ENCODE results near the gene LPCAT1. TPM values are rescaled to one million over a fixed set of nuclear protein-coding genes. Genes with fewer than 3 reads are reported as not detected.

The LPCAT1 gene
- total RNA-seq, 3 donors from 2014 or later (not counting 1 experiment from before 2014, with no cell fraction given) = 196 to 302 (median 252) TPM

DNA sequence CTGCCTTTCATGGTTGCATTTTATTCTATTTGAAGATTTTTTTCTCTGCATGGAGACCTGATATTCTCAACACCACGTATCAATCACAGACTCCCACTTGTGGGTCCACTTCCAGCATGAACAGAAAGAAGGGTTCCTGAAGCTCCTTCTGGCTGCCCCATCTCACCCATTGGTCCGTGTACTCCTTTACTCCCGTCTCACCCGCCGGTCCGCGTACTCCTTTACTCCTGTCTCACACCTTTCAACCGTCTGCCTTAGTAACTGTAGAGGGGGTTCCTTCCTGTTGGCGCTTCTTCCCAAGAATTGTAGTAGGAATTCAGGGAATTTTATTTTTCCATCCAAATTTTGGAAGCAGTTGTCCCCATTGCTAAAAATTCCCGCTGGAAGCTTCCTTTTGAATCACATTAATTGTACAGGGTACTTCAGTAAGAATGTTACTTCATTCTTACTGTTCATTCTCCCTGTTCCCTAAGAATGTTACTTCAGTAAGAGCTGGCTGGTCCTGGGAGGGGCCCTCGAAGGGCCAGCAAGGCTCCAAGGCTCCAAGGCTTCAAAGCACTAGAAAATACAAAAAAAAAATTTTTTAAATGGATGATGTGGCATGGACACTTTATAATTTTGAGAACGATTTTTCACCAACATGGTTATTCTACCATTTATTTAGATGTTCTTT, 3.9 kb upstream of the LPCAT1 start:
- TF ChIP-seq, protein P1, sequence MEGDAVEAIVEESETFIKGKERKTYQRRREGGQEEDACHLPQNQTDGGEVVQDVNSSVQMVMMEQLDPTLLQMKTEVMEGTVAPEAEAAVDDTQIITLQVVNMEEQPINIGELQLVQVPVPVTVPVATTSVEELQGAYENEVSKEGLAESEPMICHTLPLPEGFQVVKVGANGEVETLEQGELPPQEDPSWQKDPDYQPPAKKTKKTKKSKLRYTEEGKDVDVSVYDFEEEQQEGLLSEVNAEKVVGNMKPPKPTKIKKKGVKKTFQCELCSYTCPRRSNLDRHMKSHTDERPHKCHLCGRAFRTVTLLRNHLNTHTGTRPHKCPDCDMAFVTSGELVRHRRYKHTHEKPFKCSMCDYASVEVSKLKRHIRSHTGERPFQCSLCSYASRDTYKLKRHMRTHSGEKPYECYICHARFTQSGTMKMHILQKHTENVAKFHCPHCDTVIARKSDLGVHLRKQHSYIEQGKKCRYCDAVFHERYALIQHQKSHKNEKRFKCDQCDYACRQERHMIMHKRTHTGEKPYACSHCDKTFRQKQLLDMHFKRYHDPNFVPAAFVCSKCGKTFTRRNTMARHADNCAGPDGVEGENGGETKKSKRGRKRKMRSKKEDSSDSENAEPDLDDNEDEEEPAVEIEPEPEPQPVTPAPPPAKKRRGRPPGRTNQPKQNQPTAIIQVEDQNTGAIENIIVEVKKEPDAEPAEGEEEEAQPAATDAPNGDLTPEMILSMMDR (IDR thresholded peaks at IDR 0.05) = no peak
- H3K9me3 Mint-ChIP-seq = no peaks in the 10 kb centered on the region
- Histone ChIP-seq H3K27ac (ENCODE audit: low read length) (no peak overlapping the region), H3K4me1 (ENCODE audit: control insufficient read depth, insufficient read depth, low read length) (peaks cover 19% of the 10 kb centered on the region), H3K4me3 (ENCODE audit: low read length) (no peak overlapping the region), H3K9me3 (ENCODE audit: control insufficient read depth, insufficient read depth, low read length) (no peaks in the 10 kb centered on the region), H3K27me3 (ENCODE audit: control insufficient read depth, insufficient read depth, low read length) (no peaks in the 10 kb centered on the region), H3K36me3 (ENCODE audit: control insufficient read depth, insufficient read depth, low read length) (no peaks in the 10 kb centered on the region)
- no peaks in the 10 kb centered on the region for H3K36me3 Mint-ChIP-seq
- DNase-seq (no peak), ATAC-seq (no peak)
- 90% methylated on average over 2 of the region's 12 CpGs for WGBS (ENCODE audit: insufficient coverage)
- H3K27me3 Mint-ChIP-seq (ENCODE audit: low read depth in 2 of 2) = no peaks in the 10 kb centered on the region
- no peak overlapping the region for H3K4me3 Mint-ChIP-seq
- intact Hi-C loops (cut with micrococcal nuclease) = no loop called here
- peaks cover 4 to 19% of the 10 kb centered on the region in 2 donors for H3K4me1 Mint-ChIP-seq
- H3K27ac Mint-ChIP-seq = peak overlapping the region in 1 of 2 donors; percentile 61

DNA sequence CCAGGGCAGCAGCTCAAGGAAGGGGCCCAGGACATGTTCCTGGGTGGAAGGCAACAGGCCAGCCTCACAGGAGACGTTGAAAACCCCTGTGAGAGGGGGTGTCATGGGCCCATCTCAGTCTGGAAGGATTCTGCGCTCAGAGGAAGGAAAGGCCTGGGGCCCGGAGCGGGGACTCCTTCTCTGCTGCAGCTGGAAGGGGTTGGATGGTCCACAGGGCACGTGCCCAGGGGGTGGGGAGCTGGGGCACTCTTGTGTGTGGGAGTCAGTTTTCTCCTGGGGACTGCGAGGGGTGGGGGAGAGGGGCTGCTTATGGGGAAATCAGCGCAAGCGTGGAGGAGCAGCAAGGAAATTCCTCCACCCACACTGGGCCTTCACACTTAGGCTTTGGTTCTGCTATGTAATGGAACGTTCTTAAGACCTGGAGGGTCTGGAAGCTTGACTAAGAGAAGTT, 2.9 kb upstream of the LPCAT1 start:
- no peak overlapping the region for H3K4me3 ChIP-seq (ENCODE audit: low read length)
- H3K4me1 ChIP-seq (ENCODE audit: control insufficient read depth, insufficient read depth, low read length) = peaks cover 28% of the 10 kb centered on the region
- Mint-ChIP-seq H3K27me3 (ENCODE audit: low read depth in 2 of 2) (no peaks in the 10 kb centered on the region), H3K27ac (peak overlapping the region in 1 of 2 donors; percentile 61), H3K36me3 (no peaks in the 10 kb centered on the region), H3K9me3 (no peaks in the 10 kb centered on the region), H3K4me3 (no peak overlapping the region), H3K4me1 (peaks cover 14 to 28% of the 10 kb centered on the region in 2 donors)
- ATAC-seq = no peak
- intact Hi-C loops (cut with micrococcal nuclease) = no loop called here
- H3K27me3 ChIP-seq (ENCODE audit: control insufficient read depth, insufficient read depth, low read length) = no peaks in the 10 kb centered on the region
- WGBS (ENCODE audit: insufficient coverage) = 69% methylated on average over 6 of the region's 9 CpGs
- no peak for DNase-seq
- no peaks in the 10 kb centered on the region for H3K36me3 ChIP-seq (ENCODE audit: control insufficient read depth, insufficient read depth, low read length)
- no peaks in the 10 kb centered on the region for H3K9me3 ChIP-seq (ENCODE audit: control insufficient read depth, insufficient read depth, low read length)
- TF ChIP-seq, protein P1 (IDR thresholded peaks at IDR 0.05) = no peak
- no peak overlapping the region for H3K27ac ChIP-seq (ENCODE audit: low read length)

DNA sequence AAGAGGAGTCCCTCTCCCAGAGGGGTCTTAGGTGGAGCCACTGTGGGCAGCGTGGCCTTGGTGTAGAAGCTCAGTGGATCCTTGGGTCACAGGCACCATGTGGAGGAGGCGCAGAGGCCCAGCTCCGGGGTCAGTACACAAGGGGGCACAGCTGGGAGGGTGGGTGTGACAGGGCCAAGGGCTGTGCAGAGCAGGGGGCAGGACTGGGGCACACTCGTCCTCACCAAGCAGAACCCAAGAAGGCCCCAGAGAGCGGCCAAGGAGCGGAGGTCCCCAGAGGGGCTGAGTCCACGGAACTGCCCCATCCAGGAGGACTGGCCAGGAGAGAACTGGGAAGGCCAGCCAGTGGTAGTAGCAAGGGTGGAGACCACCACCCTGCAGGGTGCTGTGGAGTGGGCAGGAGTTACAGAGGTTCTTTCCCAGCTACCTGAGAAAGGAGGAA, 2.5 kb upstream of the LPCAT1 start:
- no peak for ATAC-seq
- peak in 1 of 2 donors; percentile 10 for DNase-seq
- H3K9me3 Mint-ChIP-seq = no peaks in the 10 kb centered on the region
- intact Hi-C loops (cut with micrococcal nuclease) = no loop called here
- TF ChIP-seq, protein P1 (IDR thresholded peaks at IDR 0.05) = no peak
- no peaks in the 10 kb centered on the region for H3K36me3 Mint-ChIP-seq
- Histone ChIP-seq H3K36me3 (ENCODE audit: control insufficient read depth, insufficient read depth, low read length) (no peaks in the 10 kb centered on the region), H3K27ac (ENCODE audit: low read length) (no peak overlapping the region), H3K4me3 (ENCODE audit: low read length) (no peak overlapping the region), H3K4me1 (ENCODE audit: control insufficient read depth, insufficient read depth, low read length) (peaks cover 32% of the 10 kb centered on the region), H3K9me3 (ENCODE audit: control insufficient read depth, insufficient read depth, low read length) (no peaks in the 10 kb centered on the region), H3K27me3 (ENCODE audit: control insufficient read depth, insufficient read depth, low read length) (no peaks in the 10 kb centered on the region)
- peaks cover 19 to 33% of the 10 kb centered on the region in 2 donors for H3K4me1 Mint-ChIP-seq
- no peak overlapping the region for H3K4me3 Mint-ChIP-seq
- WGBS (ENCODE audit: insufficient coverage) = 93% methylated on average over 7 of the region's 7 CpGs
- no peaks in the 10 kb centered on the region for H3K27me3 Mint-ChIP-seq (ENCODE audit: low read depth in 2 of 2)
- H3K27ac Mint-ChIP-seq = peak overlapping the region; percentile 16 to 75
